Thoracic aorta (tissue), 2 donors: Measurements from ENCODE around the gene PLEK2. TPM values are rescaled to one million over a fixed set of nuclear protein-coding genes. Genes with fewer than 3 reads are reported as not detected.
"Not testable (repeated sequence)": the region's sequence is repeated elsewhere in the genome, so short reads cannot be mapped to it uniquely, and the experiment has no call there.

Source experiments
- ATAC-seq: fragments of 150-250 bp; one replicate; pipeline ENCODE4 v1.8.0; 2017; ENCODE audit warnings: low read depth; ENCODE audit not compliant: insufficient number of reproducible peaks, low FRiP score
- DNase-seq: peaks from one replicate; pipeline ENCODE4 v3.0.0-alpha.2; 2020; ENCODE audit warnings: low spot score
- H3K27ac ChIP-seq, 2 donors: fragments of 200-600 bp; sonication (generic); 1 replicate in 1 of 2; 2 replicates in 1 of 2; pipeline ENCODE4 v1.5.1; 2016; ENCODE audit warnings: mild to moderate bottlenecking in 2 of 2, moderate library complexity in 2 of 2
- H3K27me3 ChIP-seq: fragments of 200-600 bp; sonication (generic); replicated peaks from 2 replicates; pipeline ENCODE4 v1.6.0; 2016; ENCODE audit warnings: mild to moderate bottlenecking; ENCODE audit not compliant: insufficient read depth
- H3K36me3 ChIP-seq: fragments of 200-600 bp; sonication (generic); one replicate; pipeline ENCODE4 v1.5.1; 2016
- H3K4me1 ChIP-seq, 2 donors: fragments of 200-600 bp; sonication (generic); 1 replicate in 1 of 2; 2 replicates in 1 of 2; pipeline versions ENCODE4 v1.5.1 to v1.6.0; 2016; ENCODE audit warnings: low read depth in 2 of 2, mild to moderate bottlenecking in 1 of 2; ENCODE audit not compliant: control insufficient read depth in 1 of 2
- H3K4me3 ChIP-seq: fragments of 200-600 bp; sonication (generic); 2 replicates; pipeline ENCODE4 v1.5.1; 2016; ENCODE audit warnings: mild to moderate bottlenecking
- H3K9me3 ChIP-seq: fragments of 200-600 bp; sonication (generic); 2 replicates; pipeline ENCODE4 v1.5.1; 2016
- CTCF ChIP-seq: fragments of 200-600 bp; sonication (generic); IDR thresholded peaks from one replicate; pipeline ENCODE4 v1.5.1; 2019; ENCODE audit warnings: antibody characterized with exemption
- total RNA-seq, 2 donors: library from RNA; depleted of rRNA; stranded (reverse); fragments of >200 nt; gene quantifications; one replicate each; pipeline versions ENCODE4 v1.1.0 to v1.2.3, GENCODE V29; 2016

The PLEK2 gene
- total RNA-seq, 2 donors from 2014 or later = 2.0 to 5.9 TPM

- Histone ChIP-seq H3K27me3 (peaks cover 7% of the 10 kb centered on the region), H3K9me3 (no peaks in the 10 kb centered on the region), H3K4me1 (peaks cover 0 to 7% of the 10 kb centered on the region in 2 donors), H3K4me3 (no peak overlapping the region), H3K27ac (no peak overlapping the region), H3K36me3 (no peaks in the 10 kb centered on the region)
- TF ChIP-seq CTCF = no peak
- no peak for ATAC-seq
- no peak for DNase-seq
Observed at GRCh38 chr14:67416810-67417209, 4.8 kb upstream of the PLEK2 start.

GRCh38 chr14:67416085-67416484 is 4.1 kb upstream of the PLEK2 start:
- no peaks in the 10 kb centered on the region for H3K36me3 ChIP-seq
- ATAC-seq (no peak), DNase-seq (no peak)
- no peak overlapping the region for H3K4me3 ChIP-seq
- H3K27ac ChIP-seq = no peak overlapping the region
- TF ChIP-seq CTCF = no peak
- no peaks in the 10 kb centered on the region for H3K9me3 ChIP-seq
- peaks cover 9% of the 10 kb centered on the region for H3K27me3 ChIP-seq
- H3K4me1 ChIP-seq = peaks cover 0 to 8% of the 10 kb centered on the region in 2 donors

- not testable (repeated sequence) for H3K4me3 ChIP-seq, H3K4me1 ChIP-seq, H3K36me3 ChIP-seq, H3K27me3 ChIP-seq, DNase-seq, H3K9me3 ChIP-seq, ATAC-seq, H3K27ac ChIP-seq
Observed at GRCh38 chr14:67415610-67416009, 3.6 kb upstream of the PLEK2 start.

GRCh38 chr14:67413806-67414769 is 2.1 kb upstream of the PLEK2 start:
- Histone ChIP-seq H3K9me3 (no peaks in the 10 kb centered on the region), H3K27me3 (peaks cover 9% of the 10 kb centered on the region), H3K4me1 (peaks cover 0 to 8% of the 10 kb centered on the region in 2 donors), H3K27ac (no peak overlapping the region), H3K36me3 (no peaks in the 10 kb centered on the region), H3K4me3 (no peak overlapping the region)
- TF ChIP-seq CTCF = no peak
- DNase-seq (no peak), ATAC-seq (no peak)

GRCh38 chr14:67411370-67411769 is 595 bp downstream of the PLEK2 start:
- ATAC-seq (no peak), DNase-seq (no peak)
- peaks cover 9% of the 10 kb centered on the region for H3K27me3 ChIP-seq
- no peaks in the 10 kb centered on the region for H3K36me3 ChIP-seq
- peak overlapping the region; percentile 67 for H3K4me3 ChIP-seq
- no peaks in the 10 kb centered on the region for H3K9me3 ChIP-seq
- peaks cover 0 to 8% of the 10 kb centered on the region in 2 donors for H3K4me1 ChIP-seq
- TF ChIP-seq CTCF = no peak
- no peak overlapping the region for H3K27ac ChIP-seq
